DND-41 (cell line): Measurements from ENCODE around the gene CLCN2.

ENCODE experiments used
- ATAC-seq: fragments of 200-7000 bp; cut with Tn5 transposase; 3 replicates; pipeline ENCODE4 v1.9.1; 2021; ENCODE audit warnings: low read depth; ENCODE audit not compliant: insufficient read depth
- DNase-seq: peaks from one replicate; pipeline ENCODE4 v3.0.0-alpha.2; 2020
- H2AFZ ChIP-seq: 2 replicates; pipeline ENCODE4 v1.6.0; 2012; ENCODE audit warnings: low read depth, low read length
- H3K27ac ChIP-seq: 2 replicates; pipeline ENCODE4 v1.5.1; 2012; ENCODE audit warnings: low read length, inconsistent platforms
- H3K27me3 ChIP-seq: fragments of 200-600 bp; sonication (generic); 2 replicates; pipeline ENCODE4 v1.6.0; 2012; ENCODE audit warnings: low read length, mild to moderate bottlenecking, inconsistent platforms; ENCODE audit not compliant: insufficient read depth, poor library complexity
- H3K36me3 ChIP-seq: 2 replicates; pipeline ENCODE4 v1.5.1; 2012; ENCODE audit warnings: low read length, inconsistent platforms; ENCODE audit not compliant: insufficient read depth
- H3K4me1 ChIP-seq: 2 replicates; pipeline ENCODE4 v1.5.1; 2012; ENCODE audit warnings: mild to moderate bottlenecking, low read length; ENCODE audit not compliant: insufficient read depth
- H3K4me2 ChIP-seq: 2 replicates; pipeline ENCODE4 v1.6.0; 2012; ENCODE audit warnings: mild to moderate bottlenecking, moderate library complexity, low read length, inconsistent platforms; ENCODE audit not compliant: insufficient read depth
- H3K4me3 ChIP-seq, 2 experiments: fragments of 200-600 bp in 1 of 2; shearing (Covaris generic) in 1 of 2; 2 replicates each; pipeline ENCODE4 v1.5.1; 2012 to 2016; ENCODE audit warnings: inconsistent platforms in 2 of 2, low read length in 2 of 2, mild to moderate bottlenecking in 2 of 2, low read depth in 1 of 2, moderate library complexity in 1 of 2
- H3K79me2 ChIP-seq: 2 replicates; pipeline ENCODE4 v1.6.0; 2012; ENCODE audit warnings: low read length, inconsistent platforms; ENCODE audit not compliant: insufficient read depth
- H3K9ac ChIP-seq: 2 replicates; pipeline ENCODE4 v1.6.0; 2012; ENCODE audit warnings: low read depth, mild to moderate bottlenecking, inconsistent platforms, low read length, moderate library complexity
- H3K9me3 ChIP-seq: 2 replicates; pipeline ENCODE4 v1.5.1; 2012; ENCODE audit warnings: low read length, moderate library complexity, mild to moderate bottlenecking, inconsistent platforms; ENCODE audit not compliant: insufficient read depth, severe bottlenecking
- H4K20me1 ChIP-seq: 2 replicates; pipeline ENCODE4 v1.6.0; 2012; ENCODE audit warnings: low read length; ENCODE audit not compliant: insufficient read depth
- EZH2 ChIP-seq: IDR thresholded peaks from 3 replicates; pipeline ENCODE4 v1.6.1; 2012; ENCODE audit warnings: borderline replicate concordance, low read depth, mild to moderate bottlenecking, moderate library complexity, low read length, inconsistent platforms; ENCODE audit not compliant: severe bottlenecking
- TF ChIP-seq, protein P1 (sequence below): IDR thresholded peaks from 2 replicates; pipeline ENCODE4 v1.5.1; 2012; ENCODE audit warnings: borderline replicate concordance, low read length, moderate library complexity, mild to moderate bottlenecking; ENCODE audit not compliant: poor library complexity, severe bottlenecking; ENCODE audit errors: extremely low read depth

CLCN2 gene

DNA sequence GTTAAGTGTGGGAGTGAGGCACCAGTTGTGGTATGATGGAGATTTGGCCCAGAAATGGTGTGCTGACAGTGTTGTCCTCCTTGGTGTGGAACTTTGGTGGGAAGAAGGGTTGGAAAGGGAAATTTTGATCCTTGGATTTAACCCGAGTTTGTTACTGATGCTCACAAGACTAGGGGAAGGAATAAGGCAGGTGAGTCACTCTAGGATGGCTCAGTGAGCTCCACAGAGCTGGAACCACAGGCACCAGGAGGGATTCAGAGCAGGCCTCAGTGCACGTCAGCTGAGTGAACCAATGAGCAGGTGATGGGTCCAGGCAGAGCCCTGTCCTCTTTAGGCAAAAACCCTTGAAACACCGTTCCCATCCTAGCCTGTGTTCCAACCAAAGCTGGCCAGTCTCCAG lies 29.9 kb upstream of the CLCN2 start:
- Histone ChIP-seq H3K4me2 (no peak overlapping the region), H3K36me3 (no peaks in the 10 kb centered on the region), H2AFZ (no peak overlapping the region), H3K79me2 (no peaks in the 10 kb centered on the region), H4K20me1 (no peaks in the 10 kb centered on the region), H3K9me3 (no peaks in the 10 kb centered on the region), H3K4me3 (no peak overlapping the region), H3K9ac (no peak overlapping the region), H3K27me3 (peaks cover 2% of the 10 kb centered on the region), H3K4me1 (no peaks in the 10 kb centered on the region), H3K27ac (no peak overlapping the region)
- no peak for TF ChIP-seq EZH2
- TF ChIP-seq, protein P1, sequence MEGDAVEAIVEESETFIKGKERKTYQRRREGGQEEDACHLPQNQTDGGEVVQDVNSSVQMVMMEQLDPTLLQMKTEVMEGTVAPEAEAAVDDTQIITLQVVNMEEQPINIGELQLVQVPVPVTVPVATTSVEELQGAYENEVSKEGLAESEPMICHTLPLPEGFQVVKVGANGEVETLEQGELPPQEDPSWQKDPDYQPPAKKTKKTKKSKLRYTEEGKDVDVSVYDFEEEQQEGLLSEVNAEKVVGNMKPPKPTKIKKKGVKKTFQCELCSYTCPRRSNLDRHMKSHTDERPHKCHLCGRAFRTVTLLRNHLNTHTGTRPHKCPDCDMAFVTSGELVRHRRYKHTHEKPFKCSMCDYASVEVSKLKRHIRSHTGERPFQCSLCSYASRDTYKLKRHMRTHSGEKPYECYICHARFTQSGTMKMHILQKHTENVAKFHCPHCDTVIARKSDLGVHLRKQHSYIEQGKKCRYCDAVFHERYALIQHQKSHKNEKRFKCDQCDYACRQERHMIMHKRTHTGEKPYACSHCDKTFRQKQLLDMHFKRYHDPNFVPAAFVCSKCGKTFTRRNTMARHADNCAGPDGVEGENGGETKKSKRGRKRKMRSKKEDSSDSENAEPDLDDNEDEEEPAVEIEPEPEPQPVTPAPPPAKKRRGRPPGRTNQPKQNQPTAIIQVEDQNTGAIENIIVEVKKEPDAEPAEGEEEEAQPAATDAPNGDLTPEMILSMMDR = no peak
- ATAC-seq (no peak), DNase-seq (no peak)

DNA sequence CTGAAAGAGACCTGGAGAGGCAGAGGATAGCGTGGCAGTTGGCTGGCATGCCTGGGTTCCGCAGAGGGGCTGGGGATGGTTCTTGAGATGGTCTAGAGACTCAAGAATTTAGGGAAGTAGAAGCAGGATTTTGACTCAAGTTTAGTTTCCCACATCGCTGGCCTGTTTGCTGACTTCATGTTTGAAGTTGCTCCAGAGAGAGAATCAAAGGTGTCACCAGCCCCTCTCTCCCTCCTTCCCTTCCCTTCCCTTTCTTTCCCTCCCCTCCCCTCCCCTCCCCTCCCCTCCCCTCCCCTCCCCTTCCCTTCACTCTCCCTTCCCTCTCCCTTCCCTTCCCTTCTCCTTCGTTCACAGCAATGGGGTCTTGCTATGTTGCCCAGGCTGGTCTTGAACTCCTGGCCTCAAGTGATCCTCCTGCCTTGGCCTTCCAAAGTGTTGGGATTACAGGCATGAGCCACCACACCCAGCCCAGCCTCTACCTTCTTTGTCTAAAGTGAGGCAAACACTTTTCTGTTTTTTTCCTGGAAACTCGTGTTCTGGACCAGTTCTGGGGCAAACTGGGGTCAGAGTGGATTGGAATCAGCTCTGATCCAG lies 28.6 kb upstream of the CLCN2 start:
- Histone ChIP-seq H3K27me3 (no peaks in the 10 kb centered on the region), H3K9ac (no peak overlapping the region), H3K4me2 (no peak overlapping the region), H3K36me3 (no peaks in the 10 kb centered on the region), H3K27ac (no peak overlapping the region), H4K20me1 (no peaks in the 10 kb centered on the region), H3K4me3 (no peak overlapping the region), H3K9me3 (no peaks in the 10 kb centered on the region), H3K79me2 (no peaks in the 10 kb centered on the region), H2AFZ (no peak overlapping the region), H3K4me1 (no peaks in the 10 kb centered on the region)
- DNase-seq (no peak), ATAC-seq (no peak)
- no peak for TF ChIP-seq EZH2
- TF ChIP-seq, protein P1 = no peak

DNA sequence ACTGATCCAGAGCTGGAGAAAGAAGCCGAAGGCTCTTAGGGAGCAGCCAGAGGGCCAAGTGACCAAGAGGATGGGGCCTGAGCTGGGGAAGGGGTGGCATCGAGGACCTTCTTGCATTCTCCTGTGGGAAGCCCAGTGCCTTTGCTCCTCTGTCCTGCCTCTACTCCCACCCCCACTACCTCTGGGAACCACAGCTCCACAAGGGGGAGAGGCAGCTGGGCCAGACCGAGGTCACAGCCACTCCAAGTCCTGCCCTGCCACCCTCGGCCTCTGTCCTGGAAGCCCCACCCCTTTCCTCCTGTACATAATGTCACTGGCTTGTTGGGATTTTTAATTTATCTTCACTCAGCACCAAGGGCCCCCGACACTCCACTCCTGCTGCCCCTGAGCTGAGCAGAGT lies 28.0 kb upstream of the CLCN2 start:
- Histone ChIP-seq H3K4me1 (no peaks in the 10 kb centered on the region), H2AFZ (no peak overlapping the region), H3K9me3 (no peaks in the 10 kb centered on the region), H3K4me3 (no peak overlapping the region), H3K36me3 (no peaks in the 10 kb centered on the region), H3K4me2 (no peak overlapping the region), H3K9ac (no peak overlapping the region), H3K27ac (no peak overlapping the region), H3K27me3 (no peaks in the 10 kb centered on the region), H3K79me2 (no peaks in the 10 kb centered on the region), H4K20me1 (no peaks in the 10 kb centered on the region)
- DNase-seq (no peak), ATAC-seq (no peak)
- no peak for TF ChIP-seq EZH2
- TF ChIP-seq, protein P1 = no peak

DNA sequence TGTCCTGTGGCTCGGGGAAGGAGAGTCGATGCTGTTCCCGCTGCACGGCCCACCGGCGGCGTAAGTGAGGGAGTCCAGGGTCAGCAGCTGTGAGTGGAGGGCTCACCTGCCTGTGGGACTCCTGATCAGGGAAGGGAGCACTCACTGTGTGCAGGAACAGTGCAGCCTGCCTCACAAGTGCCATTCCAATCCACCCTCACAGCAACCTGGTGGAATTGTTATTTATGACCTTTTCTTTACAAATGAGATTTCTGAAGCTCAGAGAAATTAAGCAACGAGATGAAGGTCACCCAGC lies 27.5 kb upstream of the CLCN2 start:
- Histone ChIP-seq H3K4me1 (no peaks in the 10 kb centered on the region), H3K79me2 (no peaks in the 10 kb centered on the region), H4K20me1 (no peaks in the 10 kb centered on the region), H3K27ac (no peak overlapping the region), H3K9me3 (no peaks in the 10 kb centered on the region), H3K4me3 (no peak overlapping the region), H3K4me2 (no peak overlapping the region), H3K36me3 (no peaks in the 10 kb centered on the region), H3K9ac (no peak overlapping the region), H2AFZ (no peak overlapping the region), H3K27me3 (no peaks in the 10 kb centered on the region)
- ATAC-seq (no peak), DNase-seq (no peak)
- TF ChIP-seq EZH2 = no peak
- TF ChIP-seq, protein P1 = no peak
